ENCODE data around the gene LENG1.
A peak's percentile ranks its signal among the peaks of the same experiment; 100 is the strongest.

Gene LENG1

DNA sequence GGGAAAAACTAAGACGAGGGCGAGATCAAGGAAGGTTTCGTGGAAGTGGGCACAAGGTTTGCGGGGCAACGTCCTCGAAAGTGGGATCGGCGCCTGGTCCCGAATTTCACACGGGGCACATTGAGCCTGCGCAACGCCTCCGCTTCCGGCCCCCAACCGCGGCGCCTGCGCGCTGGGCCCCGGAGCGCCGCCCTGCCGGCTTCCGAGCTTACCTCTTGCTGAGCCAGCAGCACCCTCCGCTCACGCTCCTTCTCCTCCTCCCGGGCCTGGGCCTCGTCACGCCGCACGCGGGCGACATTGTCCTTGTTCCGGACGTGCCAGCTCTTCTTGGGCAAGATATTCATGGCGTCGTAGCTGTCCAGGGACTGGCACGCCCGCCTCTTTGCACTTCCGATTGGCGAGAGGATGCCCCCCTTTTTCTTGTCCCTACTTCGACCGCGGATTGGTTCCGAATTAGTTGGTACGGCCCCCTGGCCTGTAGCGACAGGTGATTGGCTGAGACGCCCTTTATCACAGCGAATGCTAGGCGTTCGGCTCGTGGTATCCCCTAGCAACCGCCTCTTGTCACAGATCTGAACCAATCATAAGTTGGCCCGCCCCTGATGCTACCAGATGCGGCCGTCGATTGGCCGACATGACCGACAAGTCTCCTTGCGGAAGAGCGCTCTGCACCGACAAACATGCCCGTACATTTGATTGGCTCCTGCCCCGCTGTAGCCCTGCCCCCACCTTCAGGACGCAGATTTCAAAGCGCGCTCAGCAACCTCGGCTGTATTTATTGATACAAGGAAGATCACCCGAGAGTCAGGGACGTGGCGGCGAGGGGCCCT lies at the start of gene LENG1:
Gene LENG1 (minus strand): TSS at position 370 of the 830 bp plus-strand sequence. CDS start 26 bp downstream, at position 344.
- H3K27ac ChIP-seq (ENCODE audit: low read length): peak within 1 kb of the TSS; percentile 74

DNA sequence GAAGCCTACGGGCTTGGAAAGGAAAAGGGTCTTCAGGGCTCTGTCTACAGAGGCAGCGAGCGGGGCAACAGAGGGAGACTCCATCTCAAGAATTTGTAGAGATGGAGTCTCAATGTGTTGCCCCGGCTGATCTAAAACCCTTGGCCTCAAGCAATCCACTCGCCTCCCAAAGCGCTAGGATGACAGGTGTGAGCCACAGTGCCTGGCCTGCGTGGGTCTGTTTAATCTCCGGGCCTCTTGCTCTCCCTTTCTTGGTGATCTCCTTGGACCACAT lies 49.2 kb upstream of the LENG1 start:
- H3K4me2 ChIP-seq (ENCODE audit: low read length): no peak overlapping the region; the same call in 1 of the 2 replicates
- H3K36me3 ChIP-seq (replicated peaks; ENCODE audit: low read depth, low read length): peaks cover 65% of the 10 kb centered on the region
- no peak overlapping the region for H3K4me3 ChIP-seq (ENCODE audit: low read length)
- peak overlapping the region; percentile 73 for H3K27ac ChIP-seq (ENCODE audit: low read length)
- H3K79me2 ChIP-seq (ENCODE audit: low read length): peaks cover 45% of the 10 kb centered on the region
- no peaks in the 10 kb centered on the region for H3K9me3 ChIP-seq (ENCODE audit: insufficient read depth, low read length)
- TF ChIP-seq EZH2phosphoT487 (IDR thresholded peaks at IDR 0.05; ENCODE audit: low read depth) (no peak), CTCF (IDR thresholded peaks at IDR 0.05; ENCODE audit: low read depth, low read length) (no peak)
- peaks cover 75% of the 10 kb centered on the region for H4K20me1 ChIP-seq (ENCODE audit: insufficient read depth, low read length)
- H3K4me1 ChIP-seq (ENCODE audit: low read length): peaks cover 51% of the 10 kb centered on the region
- no peaks in the 10 kb centered on the region for H3K27me3 ChIP-seq (ENCODE audit: low read depth, low read length)
- H2AFZ ChIP-seq (ENCODE audit: low read depth, low read length): no peak overlapping the region
- no peak overlapping the region for H3K9ac ChIP-seq (ENCODE audit: low read length)

More for the DNA sequence above, at the start of gene LENG1:
- peak within 1 kb of the TSS; percentile 61 for H2AFZ ChIP-seq (ENCODE audit: low read depth, low read length)
- no peaks in the 10 kb centered on the region for H3K9me3 ChIP-seq (ENCODE audit: insufficient read depth, low read length)
- H4K20me1 ChIP-seq (ENCODE audit: insufficient read depth, low read length): no peaks in the 10 kb centered on the region
- peak within 1 kb of the TSS; percentile 78 for H3K9ac ChIP-seq (ENCODE audit: low read length)
- H3K27me3 ChIP-seq (ENCODE audit: low read depth, low read length): no peaks in the 10 kb centered on the region
- TF ChIP-seq EZH2phosphoT487 (IDR thresholded peaks at IDR 0.05; ENCODE audit: low read depth): no peak
- TF ChIP-seq CTCF (IDR thresholded peaks at IDR 0.05; ENCODE audit: low read depth, low read length): peak; percentile 53
- peaks cover 18% of the 10 kb centered on the region for H3K79me2 ChIP-seq (ENCODE audit: low read length)
- H3K36me3 ChIP-seq (replicated peaks; ENCODE audit: low read depth, low read length): peaks cover 32% of the 10 kb centered on the region
- peak within 1 kb of the TSS; percentile 81 for H3K4me3 ChIP-seq (ENCODE audit: low read length)
- H3K4me1 ChIP-seq (ENCODE audit: low read length): peaks cover 18% of the 10 kb centered on the region
- peak within 1 kb of the TSS; percentile 95 for H3K4me2 ChIP-seq (ENCODE audit: low read length)

- peaks cover 51% of the 10 kb centered on the region for H3K79me2 ChIP-seq (ENCODE audit: low read length)
Observed at GRCh38 chr19:54207983-54208783, 48.7 kb upstream of the LENG1 start.

More at GRCh38 chr19:54207983-54208783, 48.7 kb upstream of the LENG1 start:
- no peaks in the 10 kb centered on the region for H3K9me3 ChIP-seq (ENCODE audit: insufficient read depth, low read length)
- peaks cover 80% of the 10 kb centered on the region for H4K20me1 ChIP-seq (ENCODE audit: insufficient read depth, low read length)
- H3K4me1 ChIP-seq (ENCODE audit: low read length): peaks cover 56% of the 10 kb centered on the region
- peak overlapping the region; percentile 33; the same call in 1 of the 2 replicates for H3K9ac ChIP-seq (ENCODE audit: low read length)
- peak overlapping the region; percentile 28; the same call in 1 of the 2 replicates for H3K4me3 ChIP-seq (ENCODE audit: low read length)
- H2AFZ ChIP-seq (ENCODE audit: low read depth, low read length): no peak overlapping the region
- TF ChIP-seq EZH2phosphoT487 (IDR thresholded peaks at IDR 0.05; ENCODE audit: low read depth) (no peak), CTCF (IDR thresholded peaks at IDR 0.05; ENCODE audit: low read depth, low read length) (no peak)
- H3K27me3 ChIP-seq (ENCODE audit: low read depth, low read length): no peaks in the 10 kb centered on the region
- H3K36me3 ChIP-seq (replicated peaks; ENCODE audit: low read depth, low read length): peaks cover 68% of the 10 kb centered on the region
- peak overlapping the region; percentile 73 for H3K27ac ChIP-seq (ENCODE audit: low read length)
- H3K4me2 ChIP-seq (ENCODE audit: low read length): peak overlapping the region; percentile 54

All from OCI-LY3 (cell line).